Measurements from ENCODE around the gene RAVER2.
"Not testable (repeated sequence)": the region's sequence is repeated elsewhere in the genome, so short reads cannot be mapped to it uniquely, and the experiment has no call there.

Gene RAVER2

GRCh38 chr1:64744492-64745180, at the start of gene RAVER2:
Gene RAVER2, plus strand, starts transcription at chr1:64745075. Its CDS starts 98 bp downstream, at chr1:64745173.
- peaks cover 19% of the 10 kb centered on the region for H3K4me1 Mint-ChIP-seq
- H3K27ac Mint-ChIP-seq = peak within 1 kb of the TSS; percentile 35
- CTCF ChIA-PET = interaction anchor here (1.0 to 1.6 kb wide), 3 partner anchors 77 to 81 kb away, joined by 3 to 4 read pairs (median 3); no protein-coding TSS in a partner anchor
- no peaks in the 10 kb centered on the region for H3K9me3 Mint-ChIP-seq
- no peaks in the 10 kb centered on the region for H3K36me3 Mint-ChIP-seq
- peaks cover 24% of the 10 kb centered on the region for H3K27me3 Mint-ChIP-seq
- H3K4me3 Mint-ChIP-seq = peak within 1 kb of the TSS; percentile 83
- DNase-seq = peak; percentile 68

GRCh38 chr1:64696879-64697278, 48.0 kb upstream of the RAVER2 start:
- Mint-ChIP-seq H3K27me3 (peaks cover 8% of the 10 kb centered on the region), H3K9me3 (no peaks in the 10 kb centered on the region), H3K4me3 (no peak overlapping the region), H3K4me1 (peaks cover 5% of the 10 kb centered on the region), H3K27ac (no peak overlapping the region), H3K36me3 (no peaks in the 10 kb centered on the region)
- DNase-seq = no peak
- CTCF ChIA-PET = interaction anchor here (0.6 to 1.4 kb wide), 2 partner anchors 22 to 366 kb away, joined by 3 read pairs; no protein-coding TSS in a partner anchor

- DNase-seq = no peak
- H3K4me1 Mint-ChIP-seq = no peaks in the 10 kb centered on the region
- no peak overlapping the region for H3K27ac Mint-ChIP-seq
- CTCF ChIA-PET = no interaction called here
- no peaks in the 10 kb centered on the region for H3K9me3 Mint-ChIP-seq
- peaks cover 14% of the 10 kb centered on the region for H3K27me3 Mint-ChIP-seq
- H3K36me3 Mint-ChIP-seq = no peaks in the 10 kb centered on the region
- H3K4me3 Mint-ChIP-seq = no peak overlapping the region
These were observed 45.5 kb upstream of the RAVER2 start for GRCh38 chr1:64699327-64699726.

- H3K9me3 Mint-ChIP-seq = no peaks in the 10 kb centered on the region
- CTCF ChIA-PET = interaction anchor here (1.0 kb wide), 1 partner anchor 123 kb away, joined by 3 read pairs; no protein-coding TSS in a partner anchor
- peaks cover 14% of the 10 kb centered on the region for H3K27me3 Mint-ChIP-seq
- H3K27ac Mint-ChIP-seq = no peak overlapping the region
- H3K4me1 Mint-ChIP-seq = no peaks in the 10 kb centered on the region
- DNase-seq = no peak
- H3K4me3 Mint-ChIP-seq = no peak overlapping the region
- H3K36me3 Mint-ChIP-seq = no peaks in the 10 kb centered on the region
These were observed 43.8 kb upstream of the RAVER2 start for GRCh38 chr1:64701071-64701470.

GRCh38 chr1:64701886-64702285, 43.0 kb upstream of the RAVER2 start:
- Mint-ChIP-seq H3K27ac (no peak overlapping the region), H3K36me3 (no peaks in the 10 kb centered on the region), H3K9me3 (no peaks in the 10 kb centered on the region), H3K27me3 (peaks cover 14% of the 10 kb centered on the region), H3K4me1 (no peaks in the 10 kb centered on the region), H3K4me3 (no peak overlapping the region)
- DNase-seq = no peak
- CTCF ChIA-PET = interaction anchor here (1.0 kb wide), 1 partner anchor 123 kb away, joined by 3 read pairs; no protein-coding TSS in a partner anchor

- H3K36me3 Mint-ChIP-seq, H3K4me1 Mint-ChIP-seq, CTCF ChIA-PET, H3K9me3 Mint-ChIP-seq, H3K4me3 Mint-ChIP-seq, H3K27ac Mint-ChIP-seq, DNase-seq: not testable (repeated sequence)
- peaks cover 14% of the 10 kb centered on the region for H3K27me3 Mint-ChIP-seq
These were observed 42.2 kb upstream of the RAVER2 start for GRCh38 chr1:64702670-64703069.

- no peaks in the 10 kb centered on the region for H3K4me1 Mint-ChIP-seq
- DNase-seq = no peak
- H3K27me3 Mint-ChIP-seq = peaks cover 14% of the 10 kb centered on the region
- H3K9me3 Mint-ChIP-seq = no peaks in the 10 kb centered on the region
- no peaks in the 10 kb centered on the region for H3K36me3 Mint-ChIP-seq
- CTCF ChIA-PET = no interaction called here
- no peak overlapping the region for H3K27ac Mint-ChIP-seq
- H3K4me3 Mint-ChIP-seq = no peak overlapping the region
These were observed 41.3 kb upstream of the RAVER2 start for GRCh38 chr1:64703600-64703999.

GRCh38 chr1:64705591-64705990, 39.3 kb upstream of the RAVER2 start:
- H3K4me1 Mint-ChIP-seq = no peaks in the 10 kb centered on the region
- H3K9me3 Mint-ChIP-seq = no peaks in the 10 kb centered on the region
- no peak overlapping the region for H3K4me3 Mint-ChIP-seq
- H3K27ac Mint-ChIP-seq = no peak overlapping the region
- no peak for DNase-seq
- CTCF ChIA-PET = no interaction called here
- H3K36me3 Mint-ChIP-seq = no peaks in the 10 kb centered on the region
- peaks cover 10% of the 10 kb centered on the region for H3K27me3 Mint-ChIP-seq

GRCh38 chr1:64711266-64711665, 33.6 kb upstream of the RAVER2 start:
- CTCF ChIA-PET = no interaction called here
- Mint-ChIP-seq H3K27me3 (no peaks in the 10 kb centered on the region), H3K36me3 (no peaks in the 10 kb centered on the region), H3K4me3 (no peak overlapping the region), H3K4me1 (no peaks in the 10 kb centered on the region), H3K9me3 (no peaks in the 10 kb centered on the region), H3K27ac (no peak overlapping the region)
- no peak for DNase-seq

- no peaks in the 10 kb centered on the region for H3K36me3 Mint-ChIP-seq
These were observed 32.8 kb upstream of the RAVER2 start for GRCh38 chr1:64712049-64712448.

GRCh38 chr1:64715186-64715585, 29.7 kb upstream of the RAVER2 start:
- no peak overlapping the region for H3K27ac Mint-ChIP-seq
- DNase-seq = no peak
- H3K9me3 Mint-ChIP-seq = peaks cover 3% of the 10 kb centered on the region
- no peak overlapping the region for H3K4me3 Mint-ChIP-seq
- no peaks in the 10 kb centered on the region for H3K4me1 Mint-ChIP-seq
- CTCF ChIA-PET = no interaction called here
- H3K27me3 Mint-ChIP-seq = peaks cover 12% of the 10 kb centered on the region
- H3K36me3 Mint-ChIP-seq = no peaks in the 10 kb centered on the region

More at GRCh38 chr1:64712049-64712448, 32.8 kb upstream of the RAVER2 start:
- no peak for DNase-seq
- H3K4me1 Mint-ChIP-seq = no peaks in the 10 kb centered on the region
- no peak overlapping the region for H3K27ac Mint-ChIP-seq
- H3K27me3 Mint-ChIP-seq = no peaks in the 10 kb centered on the region
- no peaks in the 10 kb centered on the region for H3K9me3 Mint-ChIP-seq
- no peak overlapping the region for H3K4me3 Mint-ChIP-seq
- CTCF ChIA-PET = no interaction called here

- CTCF ChIA-PET = no interaction called here
- Mint-ChIP-seq H3K4me1 (no peaks in the 10 kb centered on the region), H3K27me3 (peaks cover 32% of the 10 kb centered on the region), H3K4me3 (no peak overlapping the region), H3K27ac (no peak overlapping the region), H3K9me3 (peaks cover 3% of the 10 kb centered on the region), H3K36me3 (no peaks in the 10 kb centered on the region)
- no peak for DNase-seq
These were observed 23.7 kb upstream of the RAVER2 start for GRCh38 chr1:64721135-64721534.

GRCh38 chr1:64721576-64722145, 23.2 kb upstream of the RAVER2 start:
- Mint-ChIP-seq H3K27ac (no peak overlapping the region), H3K36me3 (no peaks in the 10 kb centered on the region), H3K27me3 (peaks cover 32% of the 10 kb centered on the region), H3K4me3 (no peak overlapping the region), H3K9me3 (peaks cover 3% of the 10 kb centered on the region), H3K4me1 (no peaks in the 10 kb centered on the region)
- no peak for DNase-seq
- CTCF ChIA-PET = no interaction called here

- no peaks in the 10 kb centered on the region for H3K9me3 Mint-ChIP-seq
- CTCF ChIA-PET = interaction anchor here (1.7 kb wide), 1 partner anchor 9 kb away, joined by 4 read pairs; no protein-coding TSS in a partner anchor
- no peaks in the 10 kb centered on the region for H3K36me3 Mint-ChIP-seq
- no peak overlapping the region for H3K4me3 Mint-ChIP-seq
- no peak overlapping the region for H3K27ac Mint-ChIP-seq
- no peak for DNase-seq
- H3K27me3 Mint-ChIP-seq = peaks cover 4% of the 10 kb centered on the region
- H3K4me1 Mint-ChIP-seq = no peaks in the 10 kb centered on the region
These were observed 17.0 kb upstream of the RAVER2 start for GRCh38 chr1:64727861-64728260.

All from activated naive CD4-positive, alpha-beta T cell treated with anti-CD3 and anti-CD28 coated beads, Interleukin-2, amount 10 ng/mL, durations not matched to agents 7 days and 5 days (primary cell).